Stimulated activated CD4-positive, alpha-beta T cell treated with anti-CD3 and anti-CD28 coated beads, Interleukin-4, amount 100 ng/mL, for 4 hours (primary cell): Measurements from ENCODE around the gene COL6A6.
"Not testable (repeated sequence)": the region's sequence is repeated elsewhere in the genome, so short reads cannot be mapped to it uniquely, and the experiment has no call there.

ENCODE experiments used
- DNase-seq, 2 experiments: peaks; one replicate each; pipeline ENCODE4 v3.0.0-alpha.2; 2020

The COL6A6 gene

DNA sequence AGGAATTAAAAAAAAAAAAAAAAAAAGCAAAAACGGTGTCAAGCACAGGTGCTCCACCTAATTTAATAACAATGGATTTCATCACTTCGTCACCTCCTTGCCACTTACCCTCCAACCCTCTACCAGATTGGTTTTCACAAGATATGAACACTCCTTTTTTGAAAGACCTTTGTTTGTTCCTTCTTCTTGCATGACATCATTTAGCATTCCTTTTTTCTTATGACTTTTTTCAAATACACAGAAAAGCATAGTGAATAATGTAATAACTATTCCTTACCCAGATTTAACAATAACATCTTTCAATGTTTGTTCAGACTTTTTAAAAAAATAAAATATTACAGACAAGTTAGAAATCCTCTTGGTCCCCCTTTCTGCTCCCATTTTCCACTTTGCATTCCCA, 16.3 kb downstream of the COL6A6 start:
- no peak for DNase-seq

DNA sequence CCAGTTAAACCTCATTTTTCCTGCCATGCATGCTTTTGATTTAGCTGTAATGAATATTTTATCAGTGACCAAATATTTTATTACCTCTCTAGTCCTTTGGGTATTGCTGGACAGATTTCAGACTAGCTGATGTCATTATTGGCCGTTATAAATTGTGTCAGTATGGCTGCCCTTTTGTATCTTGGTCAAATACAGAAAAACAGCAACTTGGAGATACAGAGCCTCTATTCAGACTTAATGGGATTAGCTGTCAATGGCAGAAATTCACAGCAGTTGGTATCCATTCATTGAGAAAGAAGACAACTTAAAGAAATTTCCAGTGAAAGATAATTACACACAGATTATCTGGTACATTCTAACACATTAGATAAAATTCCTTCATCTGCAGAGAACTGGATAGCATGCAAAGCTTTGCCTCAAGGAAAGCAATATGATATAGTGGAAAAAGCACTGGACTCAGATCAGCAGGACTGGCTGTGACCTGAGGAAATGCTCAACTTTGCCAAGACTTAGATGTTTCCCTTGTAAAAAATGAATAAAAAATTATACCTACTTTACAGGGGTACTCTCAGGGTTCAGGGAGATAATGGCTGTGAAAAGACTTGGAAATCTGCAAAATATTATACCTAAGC, 20.8 kb downstream of the COL6A6 start:
- no peak for DNase-seq

DNA sequence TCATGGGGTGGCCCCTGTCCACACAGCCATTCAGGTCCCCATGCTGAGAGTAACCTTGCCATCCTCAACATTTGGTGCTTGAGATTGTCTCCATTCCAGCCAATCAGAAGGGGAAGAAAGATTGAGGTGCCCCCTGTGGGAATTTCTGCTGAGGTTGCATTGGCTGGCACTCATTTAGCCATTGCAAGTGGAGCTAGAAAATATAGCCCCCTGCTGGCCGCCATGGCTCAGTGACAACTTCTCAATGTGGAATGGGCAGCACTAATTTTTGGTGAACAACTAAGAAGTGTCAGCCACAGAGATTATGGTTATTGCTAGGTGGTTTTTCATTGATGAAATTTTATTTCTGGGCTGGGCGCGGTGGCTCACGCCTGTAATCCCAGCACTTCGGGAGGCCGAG, 22.0 kb downstream of the COL6A6 start:
- DNase-seq, result peak in 1 of 2 experiments; percentile 17

DNA sequence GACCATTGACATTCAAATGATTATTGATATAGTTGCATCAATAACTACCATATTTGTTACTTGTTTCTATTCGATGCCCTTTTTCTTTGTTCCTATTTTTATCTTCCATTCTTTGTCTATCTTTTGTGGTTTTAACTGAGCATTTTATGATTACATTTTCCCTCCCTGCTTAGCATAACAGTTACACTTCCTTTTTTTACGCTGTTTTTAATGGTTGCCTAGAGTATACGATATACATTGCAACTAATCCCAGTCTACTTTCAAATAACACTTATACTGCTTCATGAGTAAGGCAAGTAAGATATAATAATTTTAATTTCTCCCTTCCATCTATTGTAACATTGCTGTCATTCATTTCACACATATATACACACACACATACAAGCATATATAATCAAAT, 26.3 kb downstream of the COL6A6 start:
- no peak for DNase-seq

DNA sequence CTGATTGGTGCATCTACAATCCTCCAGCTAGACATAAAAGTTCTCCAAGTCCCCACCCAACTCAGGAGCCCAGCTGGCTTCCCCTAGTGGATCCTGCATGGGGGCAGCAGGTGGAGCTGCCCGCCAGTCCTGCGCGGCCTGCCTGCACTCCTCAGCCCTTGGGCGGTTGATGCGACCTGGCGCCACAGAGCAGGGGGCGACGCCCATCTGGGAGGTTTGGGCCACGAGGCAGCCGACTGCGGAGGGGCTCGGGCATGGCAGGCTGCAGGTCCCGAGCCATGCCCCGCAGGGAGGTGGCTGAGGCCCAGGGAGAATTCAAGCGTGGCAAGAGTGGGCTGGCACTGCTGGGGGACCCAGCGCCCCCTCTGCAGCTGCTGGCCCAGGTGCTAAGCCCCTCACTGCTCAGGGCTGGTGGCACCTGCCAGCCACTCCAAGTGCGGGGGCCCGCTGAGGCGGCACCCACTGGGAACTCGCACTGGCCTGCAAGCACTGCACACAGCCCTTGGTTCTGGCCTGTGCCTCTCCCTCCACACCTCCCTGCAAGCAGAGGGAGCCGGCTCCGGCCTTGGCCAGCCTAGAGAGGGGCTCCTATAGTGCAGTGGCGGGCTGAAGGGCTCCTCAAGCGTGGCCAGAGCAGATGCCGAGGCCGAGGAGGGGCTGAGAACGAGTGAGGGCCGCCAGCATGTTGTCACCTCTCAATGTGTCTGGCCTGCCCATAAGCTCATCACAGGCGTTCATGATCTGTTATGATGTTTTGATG, 30.1 kb downstream of the COL6A6 start:
- DNase-seq, result no peak

DNA sequence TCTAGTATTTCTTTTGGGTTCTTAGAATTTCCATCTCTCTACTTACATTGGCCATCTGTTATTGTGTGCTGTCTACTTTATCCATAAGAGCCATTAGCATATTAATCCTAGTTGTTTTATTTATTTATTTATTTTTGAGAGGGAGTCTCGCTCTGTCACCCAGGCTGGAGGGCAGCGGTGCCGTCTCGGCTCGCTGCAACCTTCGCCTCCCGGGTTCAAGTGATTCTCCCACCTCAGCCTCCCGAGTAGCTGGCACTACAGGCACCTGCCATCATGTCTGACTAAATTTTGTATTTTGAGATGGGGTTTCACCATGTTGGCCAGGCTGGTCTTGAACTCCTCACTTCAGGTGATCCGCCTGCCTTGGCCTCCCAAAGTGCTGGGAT, 30.7 kb downstream of the COL6A6 start:
- not testable (repeated sequence) for DNase-seq

DNA sequence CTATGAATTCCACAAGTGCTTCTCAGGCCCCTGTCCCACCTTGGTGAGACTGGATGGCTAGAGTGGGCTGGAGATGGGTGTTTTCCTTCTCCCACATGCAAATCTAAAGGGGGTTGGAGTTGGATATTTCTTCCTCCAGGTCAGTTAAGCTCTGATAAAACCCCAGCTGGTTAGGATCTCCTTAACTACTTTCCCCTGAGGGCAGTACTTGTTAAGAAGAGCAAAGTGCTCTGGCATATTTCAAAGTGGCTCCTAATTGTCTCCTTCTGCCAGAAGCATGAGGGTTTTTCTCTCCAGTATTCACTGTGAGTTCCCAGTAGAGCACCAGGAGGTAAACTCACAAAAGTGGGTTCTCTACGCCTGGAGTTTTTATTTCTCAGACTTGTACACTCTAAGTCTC, 31.4 kb downstream of the COL6A6 start:
- no peak for DNase-seq

DNA sequence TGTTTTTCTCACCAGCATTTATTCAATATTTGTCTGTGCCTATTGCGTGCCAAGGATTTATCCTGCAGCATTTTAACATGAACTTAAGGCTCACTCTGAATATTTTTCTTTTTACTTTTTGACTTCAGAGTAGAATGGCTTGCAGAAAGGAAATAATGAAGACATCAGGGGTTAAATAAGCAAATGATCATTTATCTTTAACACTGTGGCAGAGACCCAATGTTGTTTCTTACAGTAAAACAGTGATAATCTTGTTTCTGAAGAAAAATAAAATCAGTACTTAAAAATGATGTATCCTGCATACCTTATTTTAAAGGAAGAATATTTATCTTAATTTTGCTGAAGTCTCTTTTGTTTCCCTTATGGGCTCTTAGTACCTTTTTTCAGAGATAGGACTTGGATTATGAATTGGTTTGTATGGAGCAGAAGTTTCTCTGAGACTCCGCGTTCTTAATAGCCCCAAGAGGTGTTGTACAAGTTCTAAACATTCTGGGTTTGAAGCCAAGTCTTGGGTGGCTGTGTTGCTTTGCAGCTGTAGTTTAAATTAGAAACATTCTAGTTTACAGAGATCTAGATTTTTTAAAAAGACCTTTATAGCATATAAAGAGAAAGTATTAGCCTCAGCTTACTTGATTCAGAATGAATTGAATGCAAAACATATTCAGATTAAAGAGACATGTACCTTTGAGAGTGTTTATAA, 40.5 kb downstream of the COL6A6 start:
- no peak for DNase-seq

DNA sequence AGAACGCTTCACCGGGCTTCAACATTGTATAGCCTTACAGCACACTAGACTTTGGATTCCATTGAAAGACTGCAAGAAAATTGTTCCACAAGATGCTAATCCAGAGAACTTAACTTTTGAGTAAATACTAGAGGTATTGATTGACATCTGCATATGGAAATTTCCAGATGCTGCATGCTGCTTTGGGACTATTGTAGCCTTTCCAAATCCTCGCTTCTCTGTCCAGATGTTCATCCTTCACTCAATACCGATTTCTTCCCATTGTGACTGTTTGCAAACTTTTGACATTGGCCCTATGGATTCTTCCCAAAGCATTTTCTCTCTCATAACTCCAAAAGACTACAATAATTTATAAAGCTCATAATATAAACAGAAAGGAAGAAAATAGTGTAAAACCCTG, 41.4 kb downstream of the COL6A6 start:
- no peak for DNase-seq

DNA sequence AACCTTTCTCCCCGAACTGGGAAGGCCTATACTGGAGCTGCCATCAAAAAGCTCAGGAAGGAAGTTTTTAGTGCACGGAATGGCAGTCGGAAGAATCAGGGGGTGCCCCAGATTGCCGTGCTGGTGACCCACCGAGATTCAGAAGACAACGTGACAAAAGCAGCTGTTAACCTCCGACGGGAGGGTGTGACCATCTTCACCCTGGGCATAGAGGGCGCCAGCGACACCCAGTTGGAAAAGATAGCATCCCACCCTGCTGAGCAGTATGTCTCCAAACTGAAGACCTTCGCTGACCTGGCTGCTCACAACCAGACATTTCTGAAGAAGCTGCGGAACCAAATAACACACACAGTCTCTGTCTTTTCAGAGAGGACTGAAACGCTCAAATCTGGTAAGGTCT, 48.2 kb downstream of the COL6A6 start:
- no peak for DNase-seq
